ENCODE data around the gene DAAM2.

The DAAM2 gene

DNA sequence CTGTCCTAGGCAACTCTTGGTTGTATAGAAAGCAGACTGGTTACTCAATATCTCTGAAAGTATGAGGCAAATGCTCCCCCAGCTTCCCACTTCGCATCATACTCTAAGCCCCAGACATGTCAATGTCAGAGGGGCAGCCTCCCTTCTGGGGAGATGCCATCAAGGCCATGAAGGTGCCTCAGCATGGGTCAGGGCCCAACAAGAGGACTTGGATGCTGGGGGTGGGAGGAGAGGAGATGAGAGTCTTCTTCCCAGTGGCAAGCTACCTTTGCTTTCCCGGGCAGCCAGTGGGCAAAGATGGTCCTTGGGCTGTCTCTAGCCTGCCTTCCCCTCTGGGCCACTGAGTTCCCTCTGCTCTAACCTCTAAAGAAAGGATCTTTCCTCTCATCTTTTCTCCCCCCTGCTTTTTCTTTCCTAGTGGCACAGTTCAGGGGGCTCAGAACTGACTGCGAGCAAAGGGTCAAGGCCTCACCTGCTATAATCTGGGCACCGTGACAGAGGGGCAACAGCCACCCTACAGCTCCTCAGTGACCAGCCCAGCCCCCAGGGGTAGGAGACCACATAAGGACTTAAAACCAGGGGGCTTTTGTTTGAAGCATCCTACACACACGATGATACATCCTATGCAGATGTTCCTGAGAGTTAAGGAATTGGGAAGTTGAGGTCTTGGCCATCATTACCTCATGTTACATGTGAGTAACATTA is 115.8 kb downstream of the DAAM2 start:
- no peak for TF ChIP-seq ZBTB7A (IDR thresholded peaks at IDR 0.05; ENCODE audit: low read depth)
- TF ChIP-seq TAF1 (IDR thresholded peaks at IDR 0.05; ENCODE audit: low read depth) = no peak
- no peak for TF ChIP-seq EP300 (IDR thresholded peaks at IDR 0.05; ENCODE audit: borderline replicate concordance)
- TF ChIP-seq CEBPB (IDR thresholded peaks at IDR 0.05) = no peak
- TF ChIP-seq CREB1 (IDR thresholded peaks at IDR 0.05; ENCODE audit: low read depth) = no peak
- no peak for TF ChIP-seq NFIC (IDR thresholded peaks at IDR 0.05)
- TF ChIP-seq RAD21 (IDR thresholded peaks at IDR 0.05; ENCODE audit: low read depth) = no peak
- no peak for TF ChIP-seq FOXM1 (IDR thresholded peaks at IDR 0.05; ENCODE audit: borderline replicate concordance, low read depth)
- TF ChIP-seq, protein P1, sequence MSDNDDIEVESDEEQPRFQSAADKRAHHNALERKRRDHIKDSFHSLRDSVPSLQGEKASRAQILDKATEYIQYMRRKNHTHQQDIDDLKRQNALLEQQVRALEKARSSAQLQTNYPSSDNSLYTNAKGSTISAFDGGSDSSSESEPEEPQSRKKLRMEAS (IDR thresholded peaks at IDR 0.05) = no peak

DNA sequence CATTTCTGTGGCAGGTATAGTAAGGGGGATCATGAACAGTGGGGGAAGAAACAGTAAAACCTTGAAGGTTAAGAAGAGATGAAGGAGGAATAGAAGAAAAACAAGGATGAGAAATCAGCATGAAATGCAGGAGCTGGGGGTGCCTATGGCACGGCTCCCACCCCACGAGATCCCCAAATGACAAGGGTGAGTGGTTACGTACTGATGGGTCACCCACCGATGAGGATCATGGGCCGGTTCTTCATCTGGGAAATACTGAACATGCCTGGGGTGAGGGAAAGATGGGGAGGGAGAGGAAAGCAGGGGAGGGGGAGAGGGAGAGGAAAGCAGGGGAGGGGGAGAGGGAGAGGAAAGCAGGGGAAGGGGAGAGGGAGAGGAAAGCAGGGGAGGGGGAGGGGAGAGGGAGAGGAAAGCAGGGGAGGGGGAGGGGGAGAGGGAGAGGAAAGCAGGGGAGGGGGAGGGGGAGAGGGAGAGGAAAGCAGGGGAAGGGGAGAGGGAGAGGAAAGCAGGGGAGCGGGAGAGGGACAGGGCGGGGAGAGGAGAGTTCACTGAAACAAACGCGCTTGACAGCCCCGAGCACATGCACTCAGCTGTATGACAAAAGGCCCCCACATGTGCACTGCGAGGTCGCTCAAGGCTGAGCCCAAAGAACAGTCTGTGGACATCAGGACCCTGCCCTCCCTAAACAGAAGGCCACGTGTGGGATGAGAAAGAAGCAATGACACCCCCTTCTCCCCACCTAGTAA is 116.8 kb downstream of the DAAM2 start:
- TF ChIP-seq, protein P1 (IDR thresholded peaks at IDR 0.05) = no peak
- TF ChIP-seq RAD21 (IDR thresholded peaks at IDR 0.05; ENCODE audit: low read depth) (no peak), ZBTB7A (IDR thresholded peaks at IDR 0.05; ENCODE audit: low read depth) (no peak), YY1 (IDR thresholded peaks at IDR 0.05; ENCODE audit: low read depth) (no peak), EP300 (IDR thresholded peaks at IDR 0.05; ENCODE audit: borderline replicate concordance) (no peak), TCF12 (IDR thresholded peaks at IDR 0.05; ENCODE audit: low read depth) (no peak), TAF1 (IDR thresholded peaks at IDR 0.05; ENCODE audit: low read depth) (no peak), FOXM1 (IDR thresholded peaks at IDR 0.05; ENCODE audit: borderline replicate concordance, low read depth) (no peak), CEBPB (IDR thresholded peaks at IDR 0.05) (no peak)

DNA sequence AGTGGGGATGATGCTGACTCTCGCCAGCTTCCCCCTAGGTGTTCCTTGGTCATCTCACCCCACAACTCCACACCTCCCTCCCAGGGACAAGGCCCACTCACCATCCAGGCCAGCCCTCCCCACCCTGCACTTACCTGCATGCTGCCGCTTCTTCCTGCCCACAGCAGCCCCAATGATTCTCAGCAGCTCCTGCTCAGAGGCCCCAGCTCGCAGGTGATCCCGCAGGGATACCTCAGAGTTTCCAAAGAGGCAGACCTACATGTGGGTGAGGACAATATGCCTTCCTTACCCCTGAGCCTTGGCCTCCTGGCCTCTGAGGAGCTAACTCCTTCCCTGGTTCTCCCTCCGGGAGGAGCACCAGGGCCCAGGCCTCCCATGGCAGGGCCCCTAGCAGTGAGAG is 117.5 kb downstream of the DAAM2 start:
- TF ChIP-seq CEBPB (IDR thresholded peaks at IDR 0.05) = no peak
- TF ChIP-seq, protein P2, sequence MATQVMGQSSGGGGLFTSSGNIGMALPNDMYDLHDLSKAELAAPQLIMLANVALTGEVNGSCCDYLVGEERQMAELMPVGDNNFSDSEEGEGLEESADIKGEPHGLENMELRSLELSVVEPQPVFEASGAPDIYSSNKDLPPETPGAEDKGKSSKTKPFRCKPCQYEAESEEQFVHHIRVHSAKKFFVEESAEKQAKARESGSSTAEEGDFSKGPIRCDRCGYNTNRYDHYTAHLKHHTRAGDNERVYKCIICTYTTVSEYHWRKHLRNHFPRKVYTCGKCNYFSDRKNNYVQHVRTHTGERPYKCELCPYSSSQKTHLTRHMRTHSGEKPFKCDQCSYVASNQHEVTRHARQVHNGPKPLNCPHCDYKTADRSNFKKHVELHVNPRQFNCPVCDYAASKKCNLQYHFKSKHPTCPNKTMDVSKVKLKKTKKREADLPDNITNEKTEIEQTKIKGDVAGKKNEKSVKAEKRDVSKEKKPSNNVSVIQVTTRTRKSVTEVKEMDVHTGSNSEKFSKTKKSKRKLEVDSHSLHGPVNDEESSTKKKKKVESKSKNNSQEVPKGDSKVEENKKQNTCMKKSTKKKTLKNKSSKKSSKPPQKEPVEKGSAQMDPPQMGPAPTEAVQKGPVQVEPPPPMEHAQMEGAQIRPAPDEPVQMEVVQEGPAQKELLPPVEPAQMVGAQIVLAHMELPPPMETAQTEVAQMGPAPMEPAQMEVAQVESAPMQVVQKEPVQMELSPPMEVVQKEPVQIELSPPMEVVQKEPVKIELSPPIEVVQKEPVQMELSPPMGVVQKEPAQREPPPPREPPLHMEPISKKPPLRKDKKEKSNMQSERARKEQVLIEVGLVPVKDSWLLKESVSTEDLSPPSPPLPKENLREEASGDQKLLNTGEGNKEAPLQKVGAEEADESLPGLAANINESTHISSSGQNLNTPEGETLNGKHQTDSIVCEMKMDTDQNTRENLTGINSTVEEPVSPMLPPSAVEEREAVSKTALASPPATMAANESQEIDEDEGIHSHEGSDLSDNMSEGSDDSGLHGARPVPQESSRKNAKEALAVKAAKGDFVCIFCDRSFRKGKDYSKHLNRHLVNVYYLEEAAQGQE (IDR thresholded peaks at IDR 0.05; ENCODE audit: low read depth) = no peak
- TF ChIP-seq EGR1 (IDR thresholded peaks at IDR 0.05) = no peak
- no peak for TF ChIP-seq RAD21 (IDR thresholded peaks at IDR 0.05; ENCODE audit: low read depth)
- no peak for TF ChIP-seq NFIC (IDR thresholded peaks at IDR 0.05)
- no peak for TF ChIP-seq ZBTB7A (IDR thresholded peaks at IDR 0.05; ENCODE audit: low read depth)
- TF ChIP-seq TCF12 (IDR thresholded peaks at IDR 0.05; ENCODE audit: low read depth) = no peak
- no peak for TF ChIP-seq FOXM1 (IDR thresholded peaks at IDR 0.05; ENCODE audit: borderline replicate concordance, low read depth)
- TF ChIP-seq, protein P3, sequence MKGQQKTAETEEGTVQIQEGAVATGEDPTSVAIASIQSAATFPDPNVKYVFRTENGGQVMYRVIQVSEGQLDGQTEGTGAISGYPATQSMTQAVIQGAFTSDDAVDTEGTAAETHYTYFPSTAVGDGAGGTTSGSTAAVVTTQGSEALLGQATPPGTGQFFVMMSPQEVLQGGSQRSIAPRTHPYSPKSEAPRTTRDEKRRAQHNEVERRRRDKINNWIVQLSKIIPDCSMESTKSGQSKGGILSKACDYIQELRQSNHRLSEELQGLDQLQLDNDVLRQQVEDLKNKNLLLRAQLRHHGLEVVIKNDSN (IDR thresholded peaks at IDR 0.05) = no peak

DNA sequence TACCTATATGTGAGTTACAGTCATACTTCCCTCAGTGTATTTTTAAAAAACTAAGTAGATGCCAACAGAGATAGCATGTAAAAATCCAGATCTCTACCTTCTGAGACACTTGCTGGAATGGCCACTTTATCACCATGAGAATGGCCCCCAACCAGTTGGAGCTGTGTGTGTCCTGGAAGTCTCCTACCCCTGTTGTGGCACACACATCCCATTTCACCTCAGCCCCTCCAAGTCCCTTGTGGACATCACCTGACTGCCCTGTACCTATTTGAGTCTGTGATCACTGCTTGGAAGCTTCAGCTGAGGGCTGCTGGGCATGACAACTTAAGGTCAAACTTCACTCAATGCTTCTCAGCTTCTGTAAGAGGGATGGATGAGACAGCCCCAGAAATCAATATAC is 118.0 kb downstream of the DAAM2 start:
- TF ChIP-seq YY1 (IDR thresholded peaks at IDR 0.05; ENCODE audit: low read depth) (no peak), TEAD4 (IDR thresholded peaks at IDR 0.05) (no peak), NFIC (IDR thresholded peaks at IDR 0.05) (no peak), EP300 (IDR thresholded peaks at IDR 0.05; ENCODE audit: borderline replicate concordance) (no peak), EGR1 (IDR thresholded peaks at IDR 0.05) (no peak), RAD21 (IDR thresholded peaks at IDR 0.05; ENCODE audit: low read depth) (no peak), ZBTB7A (IDR thresholded peaks at IDR 0.05; ENCODE audit: low read depth) (no peak), TCF12 (IDR thresholded peaks at IDR 0.05; ENCODE audit: low read depth) (no peak), FOXM1 (IDR thresholded peaks at IDR 0.05; ENCODE audit: borderline replicate concordance, low read depth) (no peak), CREB1 (IDR thresholded peaks at IDR 0.05; ENCODE audit: low read depth) (no peak), CEBPB (IDR thresholded peaks at IDR 0.05) (no peak)
- TF ChIP-seq, protein P2 (IDR thresholded peaks at IDR 0.05; ENCODE audit: low read depth) = no peak
- TF ChIP-seq, protein P1 (IDR thresholded peaks at IDR 0.05) = no peak

DNA sequence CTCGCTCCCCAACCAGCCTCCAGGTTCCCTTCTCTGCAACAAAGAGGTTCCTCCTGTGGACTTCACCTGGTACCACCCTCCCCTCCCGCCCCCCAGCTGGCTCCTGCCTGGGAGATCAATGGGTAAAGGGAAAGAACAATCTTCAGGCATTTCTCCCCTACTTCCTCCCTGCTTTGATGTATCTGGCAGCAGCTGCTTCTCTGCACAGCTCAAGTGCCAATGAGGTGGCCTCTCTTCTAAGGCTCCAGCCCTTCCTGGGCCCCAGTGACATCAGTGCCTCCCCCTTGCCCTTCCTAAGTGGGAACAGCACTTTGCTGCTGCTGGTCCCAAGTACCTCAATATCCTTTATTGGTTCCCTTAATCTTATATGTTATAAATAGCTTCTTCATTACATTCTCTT is 118.6 kb downstream of the DAAM2 start:
- TF ChIP-seq, protein P3 (IDR thresholded peaks at IDR 0.05) = no peak
- no peak for TF ChIP-seq TAF1 (IDR thresholded peaks at IDR 0.05; ENCODE audit: low read depth)
